GM12801 (cell line): Measurements from ENCODE around the gene LPAR1.

Experiments
- CTCF ChIP-seq: IDR thresholded peaks from one replicate; pipeline ENCODE4 v1.5.1; 2011; ENCODE audit warnings: control low read depth; ENCODE audit not compliant: insufficient read length; ENCODE audit errors: extremely low read depth

Gene LPAR1

GRCh38 chr9:110890416-110890815 lies 147.9 kb downstream of the LPAR1 start:
- TF ChIP-seq CTCF = no peak

GRCh38 chr9:110887276-110887675 lies 151.0 kb downstream of the LPAR1 start:
- TF ChIP-seq CTCF = no peak

- no peak for TF ChIP-seq CTCF
These were observed 151.4 kb downstream of the LPAR1 start for GRCh38 chr9:110886832-110887231.

GRCh38 chr9:110880189-110880588 lies 158.1 kb downstream of the LPAR1 start:
- TF ChIP-seq CTCF = no peak

GRCh38 chr9:110877374-110877773 lies 160.9 kb downstream of the LPAR1 start:
- no peak for TF ChIP-seq CTCF

GRCh38 chr9:110876929-110877328 lies 161.3 kb downstream of the LPAR1 start:
- no peak for TF ChIP-seq CTCF

GRCh38 chr9:110874963-110875674 lies 163.2 kb downstream of the LPAR1 start:
- no peak for TF ChIP-seq CTCF
